NCI-H2029 (cell line): ENCODE measurements around the gene ZP1.
A peak's percentile ranks its signal among the peaks of the same experiment; 100 is the strongest.
"Not testable (repeated sequence)": the region's sequence is repeated elsewhere in the genome, so short reads cannot be mapped to it uniquely, and the experiment has no call there.

Source experiments
- DNase-seq: peaks from one replicate; lab custom pipeline; 2025; lab: John Stamatoyannopoulos, UW

The ZP1 gene, protein sequence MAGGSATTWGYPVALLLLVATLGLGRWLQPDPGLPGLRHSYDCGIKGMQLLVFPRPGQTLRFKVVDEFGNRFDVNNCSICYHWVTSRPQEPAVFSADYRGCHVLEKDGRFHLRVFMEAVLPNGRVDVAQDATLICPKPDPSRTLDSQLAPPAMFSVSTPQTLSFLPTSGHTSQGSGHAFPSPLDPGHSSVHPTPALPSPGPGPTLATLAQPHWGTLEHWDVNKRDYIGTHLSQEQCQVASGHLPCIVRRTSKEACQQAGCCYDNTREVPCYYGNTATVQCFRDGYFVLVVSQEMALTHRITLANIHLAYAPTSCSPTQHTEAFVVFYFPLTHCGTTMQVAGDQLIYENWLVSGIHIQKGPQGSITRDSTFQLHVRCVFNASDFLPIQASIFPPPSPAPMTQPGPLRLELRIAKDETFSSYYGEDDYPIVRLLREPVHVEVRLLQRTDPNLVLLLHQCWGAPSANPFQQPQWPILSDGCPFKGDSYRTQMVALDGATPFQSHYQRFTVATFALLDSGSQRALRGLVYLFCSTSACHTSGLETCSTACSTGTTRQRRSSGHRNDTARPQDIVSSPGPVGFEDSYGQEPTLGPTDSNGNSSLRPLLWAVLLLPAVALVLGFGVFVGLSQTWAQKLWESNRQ

GRCh38 chr11:60866911-60867870, at the start of gene ZP1:
TSS of gene ZP1 (plus strand) at chr11:60867542. CDS start at chr11:60867562, 20 bp downstream.
- DNase-seq: peak; percentile 92

DNA sequence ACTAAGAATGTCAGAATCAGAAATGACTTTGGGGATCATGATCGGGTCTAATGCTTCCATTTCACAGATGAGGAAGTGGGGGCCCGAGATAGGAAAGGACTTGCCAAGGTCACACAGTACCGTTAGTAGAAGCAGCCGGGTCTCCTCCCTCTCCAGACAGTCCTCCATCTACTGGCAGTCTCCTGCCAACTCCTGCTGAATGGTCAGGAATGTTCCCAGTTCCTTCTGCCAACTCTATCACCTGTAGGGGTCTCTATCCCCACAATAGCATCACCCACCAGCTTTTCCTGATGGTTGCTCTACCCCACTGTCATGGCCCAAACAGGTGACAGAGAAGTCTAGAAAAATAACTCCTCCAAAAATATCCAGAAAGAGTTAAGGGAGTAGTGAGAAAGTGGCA, 49.3 kb upstream of the ZP1 start:
- DNase-seq: no peak

- DNase-seq: no peak
Observed at GRCh38 chr11:60821827-60822599, 45.3 kb upstream of the ZP1 start.

GRCh38 chr11:60823745-60824306, 43.5 kb upstream of the ZP1 start:
- not testable (repeated sequence) for DNase-seq

DNA sequence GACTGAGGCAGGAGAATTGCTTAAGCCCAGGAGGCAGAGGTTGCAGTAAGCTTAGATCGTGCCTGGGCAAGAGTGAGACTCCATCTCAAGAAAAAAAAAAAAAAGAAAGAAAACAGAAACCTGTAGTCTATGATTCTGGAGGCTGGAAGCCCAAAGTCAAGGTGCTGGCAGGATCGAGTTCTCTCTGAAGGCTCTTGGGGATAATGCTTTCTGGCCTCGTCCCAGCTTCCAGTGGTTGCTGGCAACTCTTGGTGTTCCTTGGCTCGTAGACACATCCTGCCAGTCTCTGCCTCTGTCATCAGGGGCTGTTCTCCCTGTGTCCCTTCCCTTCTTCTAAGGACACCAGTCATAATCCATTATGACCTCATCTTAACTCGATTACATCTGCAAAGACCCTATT, 42.2 kb upstream of the ZP1 start:
- DNase-seq: no peak

GRCh38 chr11:60825790-60826189, 41.6 kb upstream of the ZP1 start:
- no peak for DNase-seq

DNA sequence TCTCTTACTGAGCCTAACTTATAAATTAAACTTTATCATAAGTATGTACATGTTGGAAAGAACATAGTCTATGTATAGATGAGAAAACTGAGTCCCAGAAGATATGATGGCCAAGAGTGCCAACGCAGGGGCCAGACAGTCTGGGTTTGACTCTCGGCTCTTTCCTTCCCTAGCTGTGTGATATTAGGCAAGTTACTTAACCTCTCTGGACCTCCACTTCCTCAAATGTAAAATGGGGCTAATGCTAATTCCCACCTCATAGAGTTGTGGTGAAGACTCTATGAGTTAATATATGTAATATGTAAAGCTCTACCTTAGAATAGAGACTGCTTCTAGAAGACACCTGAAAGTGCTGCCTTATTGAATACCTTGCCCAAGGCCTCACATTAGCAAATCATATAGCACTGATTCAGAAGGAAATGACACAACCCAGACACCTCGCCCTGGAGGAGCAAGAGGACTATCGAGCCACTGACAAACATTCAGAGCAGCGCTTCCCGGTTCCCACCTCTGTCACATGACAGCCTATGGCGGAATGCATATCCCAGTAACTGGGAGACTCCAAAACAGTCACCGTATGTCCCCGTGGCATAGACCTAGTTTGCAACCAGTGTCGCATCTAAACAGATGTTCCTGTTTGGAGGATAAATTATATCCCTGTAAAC, 36.7 kb upstream of the ZP1 start:
- peak; percentile 62 for DNase-seq

- peak; percentile 87 for DNase-seq
Observed at GRCh38 chr11:60831143-60831500, 36.2 kb upstream of the ZP1 start.

DNA sequence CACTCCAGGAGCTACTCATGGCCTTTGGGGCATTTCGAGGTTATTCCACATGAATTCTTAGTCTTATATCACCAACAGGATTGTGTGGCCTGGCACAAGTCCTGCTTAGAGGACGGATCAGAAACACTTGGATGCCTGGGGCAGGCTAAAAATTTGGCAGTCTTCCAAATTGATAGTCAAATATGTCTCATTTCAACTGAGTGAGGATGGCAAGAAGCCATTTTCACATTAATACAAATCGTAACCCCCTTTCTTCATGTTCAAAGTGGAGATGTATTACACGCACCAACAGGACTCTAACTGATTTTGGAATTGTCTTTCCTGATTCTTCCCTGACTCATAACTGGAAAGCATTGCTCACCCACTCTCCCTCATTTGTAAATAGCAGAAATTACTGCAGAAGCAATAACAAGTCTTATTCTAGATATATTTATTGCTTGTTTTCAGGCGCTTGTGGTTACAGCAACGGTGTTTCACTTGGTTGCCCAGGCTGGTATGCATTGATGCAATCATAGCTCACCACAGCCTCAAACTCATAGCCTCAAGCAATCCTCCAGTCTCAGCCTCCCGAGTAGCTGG, 35.8 kb upstream of the ZP1 start:
- DNase-seq: peak; percentile 47

DNA sequence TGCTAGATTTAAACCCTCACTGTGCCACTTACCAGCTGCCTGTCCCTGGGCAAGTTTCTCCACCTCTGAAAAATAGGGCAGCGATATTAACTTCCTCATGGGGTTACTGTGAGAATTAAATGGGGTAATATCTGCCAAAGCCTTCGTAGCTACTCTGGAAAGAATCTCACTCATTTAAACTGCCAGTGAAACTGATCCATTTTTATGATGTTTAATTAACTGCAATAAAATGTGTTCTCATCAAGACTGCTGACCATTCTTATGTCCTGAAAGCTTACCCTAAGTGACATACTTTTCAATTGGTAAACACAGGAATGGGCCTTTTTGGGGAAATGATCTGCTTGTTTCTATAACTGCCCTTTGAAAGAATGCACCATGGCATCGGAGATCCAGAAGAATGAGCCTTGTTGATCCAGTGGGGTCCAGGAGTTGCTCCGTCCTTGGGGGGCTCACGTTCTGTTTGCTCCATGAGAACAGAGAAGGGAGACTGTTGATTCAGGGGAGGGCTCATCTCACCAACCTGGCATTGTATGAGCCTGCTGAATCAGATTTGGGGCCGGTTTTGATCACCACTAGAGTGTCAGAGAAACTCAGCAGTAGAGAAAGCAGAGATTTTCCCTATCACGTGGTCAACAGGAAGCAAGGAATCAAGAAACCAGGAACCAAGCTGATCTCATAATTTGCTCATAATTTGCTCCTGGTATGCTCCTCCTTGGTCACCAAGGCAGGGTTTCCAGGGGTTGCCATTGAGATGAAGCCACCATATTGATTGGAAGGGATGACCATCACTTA, 32.4 kb upstream of the ZP1 start:
- no peak for DNase-seq

GRCh38 chr11:60835534-60835846, 31.9 kb upstream of the ZP1 start:
- no peak for DNase-seq

- DNase-seq: no peak
Observed at GRCh38 chr11:60836866-60837515, 30.4 kb upstream of the ZP1 start.

DNA sequence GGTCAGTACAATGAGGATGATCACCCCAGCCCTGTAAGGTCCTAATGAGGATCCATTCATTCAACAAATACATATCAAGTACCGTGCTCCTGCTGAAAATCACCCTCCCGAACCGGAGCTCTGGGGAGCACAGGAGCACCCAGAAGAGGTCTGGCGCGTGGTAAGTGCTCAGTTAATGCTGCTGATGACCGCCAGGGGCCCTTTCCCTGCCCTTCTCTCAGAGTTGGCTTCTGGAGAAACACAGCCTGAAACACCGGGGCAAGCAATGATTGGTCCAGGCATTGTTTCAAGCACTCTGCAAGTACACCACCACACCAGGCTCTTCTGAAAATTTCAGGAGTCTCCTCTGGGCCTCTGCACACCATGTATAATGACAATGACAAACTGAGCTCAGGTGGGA, 29.2 kb upstream of the ZP1 start:
- DNase-seq: no peak

DNA sequence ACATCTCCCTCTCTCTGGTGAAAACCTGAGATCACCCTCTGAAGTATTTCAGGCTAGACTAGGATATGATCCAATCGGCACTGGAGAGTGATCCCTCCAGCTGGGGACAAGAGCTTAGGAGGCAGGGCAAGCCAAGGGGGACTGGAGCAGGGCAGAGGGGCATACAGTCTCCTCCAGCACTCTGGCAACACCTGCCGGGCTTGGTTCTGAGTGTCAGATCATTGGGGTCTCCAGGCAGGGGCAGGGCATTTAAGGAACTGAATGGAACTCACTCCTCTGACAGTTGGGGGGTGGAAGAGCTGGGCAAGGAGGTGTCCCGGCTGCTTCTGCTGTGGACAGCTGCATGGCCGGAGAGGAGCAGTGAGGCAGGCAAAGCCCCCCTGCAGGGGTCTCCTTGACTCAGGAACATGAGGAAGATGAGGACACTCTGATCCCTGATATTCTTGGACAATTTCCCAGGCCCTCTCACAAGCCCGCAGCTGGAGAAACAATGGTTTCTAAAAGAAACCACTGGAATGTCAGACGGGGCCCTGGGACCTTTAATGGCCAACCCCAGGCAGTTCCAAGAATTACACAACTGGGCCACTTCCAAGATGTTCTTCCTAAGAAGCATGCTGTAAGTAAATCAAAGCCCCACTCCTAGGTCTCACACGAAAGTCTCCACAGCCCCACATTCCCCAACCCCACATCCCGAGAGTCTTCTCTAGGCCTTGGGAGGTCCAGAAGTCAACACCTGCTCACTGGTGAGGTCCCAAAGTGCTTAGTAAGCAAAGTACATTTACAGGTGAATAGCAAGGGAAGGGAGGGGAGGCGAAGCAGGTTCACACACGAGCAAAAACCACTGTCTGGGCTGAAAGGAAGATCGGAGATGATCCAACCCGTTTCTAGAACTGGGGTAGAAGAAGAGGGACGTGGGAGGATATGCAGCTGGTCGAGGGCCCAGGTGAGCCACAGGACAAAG, 26.6 kb upstream of the ZP1 start:
- DNase-seq: no peak

DNA sequence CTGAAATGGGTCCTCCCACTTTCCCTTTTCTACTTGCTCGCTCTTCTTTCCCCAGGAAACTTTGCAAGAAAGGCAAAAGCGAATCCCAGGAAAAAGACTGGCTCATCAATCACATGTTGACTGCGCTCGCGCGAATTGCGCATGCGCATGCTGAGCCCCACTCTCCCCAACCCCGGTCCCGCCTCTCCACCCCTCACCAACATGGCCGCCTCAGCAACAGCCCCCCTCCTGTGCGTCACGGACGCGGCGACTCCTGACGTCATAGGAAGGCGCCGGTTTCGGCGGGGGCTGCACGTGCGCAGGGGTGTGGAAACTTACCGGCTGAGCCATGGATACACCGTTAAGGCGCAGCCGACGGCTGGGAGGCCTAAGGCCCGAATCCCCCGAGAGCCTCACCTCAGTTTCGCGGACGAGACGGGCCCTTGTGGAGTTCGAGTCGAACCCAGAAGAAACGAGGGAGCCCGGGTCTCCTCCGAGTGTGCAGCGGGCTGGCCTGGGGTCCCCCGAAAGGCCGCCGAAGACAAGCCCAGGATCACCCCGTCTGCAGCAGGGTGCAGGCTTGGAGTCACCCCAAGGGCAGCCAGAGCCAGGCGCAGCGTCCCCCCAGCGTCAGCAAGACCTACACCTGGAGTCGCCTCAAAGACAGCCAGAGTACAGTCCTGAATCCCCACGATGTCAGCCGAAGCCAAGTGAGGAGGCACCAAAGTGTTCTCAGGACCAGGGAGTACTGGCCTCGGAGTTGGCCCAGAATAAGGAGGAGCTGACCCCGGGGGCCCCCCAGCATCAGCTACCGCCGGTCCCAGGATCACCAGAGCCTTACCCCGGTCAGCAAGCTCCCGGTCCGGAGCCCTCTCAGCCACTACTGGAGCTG, 25.3 kb upstream of the ZP1 start, which contains the start of gene CCDC86:
Gene CCDC86, plus strand, starts transcription at position 317 of the 871 bp plus-strand sequence. Its CDS starts 12 bp downstream, at position 329.
- peak; percentile 91 for DNase-seq

DNA sequence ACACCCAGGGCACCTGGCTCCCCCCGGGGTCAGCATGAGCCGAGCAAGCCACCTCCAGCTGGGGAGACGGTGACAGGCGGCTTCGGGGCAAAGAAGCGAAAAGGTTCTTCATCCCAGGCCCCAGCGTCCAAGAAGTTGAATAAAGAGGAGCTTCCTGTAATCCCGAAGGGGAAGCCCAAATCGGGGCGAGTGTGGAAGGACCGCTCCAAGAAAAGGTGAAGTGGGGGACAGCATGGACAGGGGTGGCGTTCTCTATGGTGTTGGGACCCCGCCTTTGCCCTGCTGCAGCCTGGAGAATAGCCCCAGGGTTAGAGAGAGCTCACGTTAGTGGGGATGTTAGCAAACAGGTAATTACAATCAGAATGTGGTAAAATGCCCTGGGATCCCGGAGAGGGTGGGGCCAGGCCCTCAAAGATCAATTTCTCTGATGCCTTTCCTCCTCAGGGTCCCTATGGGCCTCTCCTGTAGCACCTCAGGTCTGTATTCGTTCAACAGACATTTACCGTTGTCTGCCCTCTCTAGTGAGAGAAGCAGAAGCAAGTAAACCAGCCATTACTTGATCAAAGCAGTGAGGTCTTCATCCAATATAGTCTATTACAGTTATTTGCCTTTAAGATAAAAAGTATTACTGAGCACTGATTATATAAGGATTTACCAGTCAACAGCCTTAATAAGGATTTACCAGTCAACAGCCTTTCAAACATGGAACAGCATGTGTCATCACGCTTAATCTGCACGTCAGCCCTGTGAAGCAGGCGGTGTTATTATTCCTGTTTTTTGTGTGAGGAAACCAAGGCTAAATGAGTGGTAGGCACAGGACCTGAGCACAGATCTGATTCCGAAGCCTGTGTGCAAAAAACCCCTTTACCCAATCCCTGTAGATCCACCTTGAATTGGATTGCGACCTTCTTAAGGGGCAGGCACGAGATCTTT, 24.4 kb upstream of the ZP1 start:
- no peak for DNase-seq
